HG03159 (cell line): ENCODE measurements around the gene PRKACA.

Source experiments
- ATAC-seq: cut with Tn5 transposase; IDR thresholded peaks from one replicate; pipeline ENCODE4 v1.9.1; 2021; ENCODE audit warnings: mild to moderate bottlenecking, moderate library complexity; ENCODE audit not compliant: unreplicated experiment

Gene PRKACA

DNA sequence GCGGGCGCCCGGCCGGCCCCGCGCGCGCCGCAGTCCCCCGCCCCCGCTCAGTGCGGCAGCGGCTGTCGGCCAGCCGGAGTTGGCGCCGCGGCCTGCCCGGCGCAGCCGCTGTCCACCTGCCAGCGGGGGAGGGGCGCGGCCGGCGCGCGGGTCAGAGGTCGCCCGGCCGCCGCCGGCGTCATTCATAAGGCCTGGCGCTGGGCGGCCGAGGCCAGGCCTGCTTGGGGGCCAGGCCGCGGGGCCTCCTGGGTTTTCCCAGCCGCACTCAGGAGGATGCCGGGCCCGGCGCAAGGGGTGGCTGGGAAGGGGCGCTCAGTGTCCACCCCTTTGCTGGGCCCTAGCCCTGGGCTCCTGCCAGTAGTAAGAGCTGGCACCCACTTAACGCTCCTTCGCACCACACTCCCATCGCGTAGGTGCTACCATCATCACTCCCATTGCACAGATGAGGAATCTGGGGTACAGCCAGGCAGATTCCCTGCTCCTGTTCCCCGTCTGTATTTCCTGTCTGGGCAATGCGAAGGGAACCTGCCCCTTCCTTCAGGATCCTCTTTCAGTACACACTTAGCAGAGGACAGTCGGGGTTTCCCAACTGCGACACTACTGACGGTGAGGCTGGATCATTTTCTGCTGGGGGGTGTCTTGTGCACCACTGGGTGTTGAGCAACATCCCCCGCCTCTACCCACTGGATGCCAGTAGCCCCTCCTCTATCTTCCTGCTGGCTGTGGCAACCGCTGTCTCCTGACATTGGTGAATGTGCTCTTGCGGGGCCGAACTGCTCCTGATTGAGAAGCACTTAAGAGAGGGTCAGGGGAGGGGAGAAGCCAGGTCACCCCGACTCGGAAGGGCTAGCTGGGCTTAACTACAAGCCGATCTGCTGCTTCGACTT is 846 bp upstream of the PRKACA start:
- no peak for ATAC-seq

DNA sequence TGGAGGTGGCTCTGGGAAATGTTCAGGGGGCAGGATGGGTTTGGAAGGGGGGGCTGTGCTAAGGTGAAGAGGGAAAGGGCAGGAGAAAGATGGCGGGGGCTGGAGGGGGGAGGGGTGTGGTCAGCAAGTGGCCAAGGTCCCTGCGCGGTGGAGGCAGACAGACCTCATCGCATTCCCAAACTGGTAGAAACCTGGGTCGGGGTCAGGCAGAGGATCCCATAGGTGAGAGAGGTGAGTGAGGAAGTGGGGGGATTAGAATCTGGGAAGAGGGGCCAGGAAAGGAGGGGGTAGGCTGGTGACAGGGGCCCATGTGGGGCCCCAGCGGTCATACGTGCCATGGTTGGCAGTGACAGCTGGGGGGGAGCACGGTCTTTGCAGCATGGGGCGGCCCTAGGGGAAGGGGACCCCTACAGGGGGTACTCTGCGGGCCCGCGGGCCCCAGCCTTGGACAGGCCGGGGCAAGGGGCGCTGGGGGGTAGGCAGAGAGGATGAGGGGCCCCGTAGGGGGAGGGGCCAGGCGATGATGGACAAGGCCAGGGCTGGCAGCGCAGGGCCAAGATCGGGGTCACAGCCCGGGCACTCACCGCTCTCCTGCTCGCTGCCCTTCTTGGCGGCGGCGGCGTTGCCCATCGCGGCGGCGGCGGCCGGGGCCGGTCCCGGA is 514 bp downstream of the PRKACA start:
- peak; percentile 4 for ATAC-seq

DNA sequence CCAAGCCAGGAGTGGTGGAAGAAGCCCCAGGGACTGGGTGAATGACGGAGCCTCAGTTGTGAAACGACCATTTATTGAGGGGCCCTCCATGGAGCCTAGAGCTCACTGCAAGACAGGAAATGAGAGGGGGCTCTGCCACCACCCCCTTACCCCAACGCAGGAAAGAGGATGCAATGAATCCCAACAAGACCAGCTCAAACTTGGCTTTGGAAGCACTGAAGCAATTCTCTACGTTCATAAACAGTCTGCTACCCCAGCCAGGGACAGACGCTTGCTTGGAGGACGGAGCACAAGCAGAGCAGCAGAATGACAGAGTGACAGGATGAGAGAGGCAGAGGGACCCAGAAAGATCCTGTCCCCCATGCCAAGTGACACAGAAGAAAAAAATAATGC is 1.0 kb downstream of the PRKACA start:
- ATAC-seq, result no peak

DNA sequence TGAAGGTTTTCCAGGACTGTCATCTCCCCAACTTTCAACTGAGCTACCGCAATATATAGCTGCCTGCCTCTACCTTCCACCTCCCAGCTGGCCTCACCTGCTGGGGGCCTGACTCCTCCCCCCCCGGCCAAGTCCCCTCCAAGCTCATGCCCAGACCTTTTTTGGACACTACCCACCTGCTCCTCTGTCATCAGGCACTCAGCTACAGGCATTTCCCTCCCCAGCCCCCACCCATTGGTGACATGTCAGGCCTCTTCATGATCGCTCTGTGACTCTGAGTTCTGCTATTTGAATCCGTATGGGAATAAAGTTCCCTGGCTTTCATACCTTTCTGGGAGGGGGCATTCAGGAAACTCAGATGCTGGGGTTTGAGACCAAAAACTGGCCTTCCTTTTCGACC is 1.8 kb downstream of the PRKACA start:
- no peak for ATAC-seq

DNA sequence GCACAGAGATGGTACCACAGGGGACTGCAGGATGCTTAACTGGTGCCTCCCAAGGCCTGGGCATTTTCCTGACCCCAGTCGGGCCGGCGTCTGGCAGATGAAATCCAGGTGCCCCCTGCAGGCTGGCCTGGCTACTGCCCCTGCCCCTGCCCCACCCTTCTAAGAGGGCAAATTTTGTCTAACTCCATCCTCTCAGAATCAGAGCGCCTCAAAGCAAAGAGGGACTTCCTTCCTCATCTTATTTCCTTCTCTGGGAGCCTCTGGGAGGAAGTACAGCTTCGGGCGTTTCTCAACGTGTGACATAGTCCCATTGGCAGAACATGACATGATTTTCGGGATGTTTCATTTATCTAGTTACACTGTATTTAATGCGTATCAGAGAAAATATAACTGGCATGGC is 2.7 kb downstream of the PRKACA start:
- no peak for ATAC-seq

DNA sequence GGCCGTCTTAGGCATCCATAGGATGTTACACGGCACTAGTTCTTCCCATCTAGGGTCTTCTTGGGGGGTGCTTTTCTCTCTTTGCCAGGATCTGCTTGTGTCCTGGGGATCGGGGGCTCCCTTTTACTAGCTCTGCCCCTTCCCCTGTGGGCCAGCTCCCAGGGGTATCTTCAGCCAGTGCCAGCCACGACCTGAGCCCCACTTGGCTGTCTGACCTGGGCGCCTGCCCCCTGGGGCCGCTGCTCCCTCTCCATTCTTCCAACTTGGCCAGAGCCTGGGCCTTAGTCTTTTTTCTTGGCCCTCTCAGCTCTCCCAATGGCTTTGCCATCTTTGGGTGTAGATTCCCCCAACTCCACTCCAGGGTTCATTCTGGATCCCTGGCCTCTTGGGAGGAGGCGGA is 3.1 kb downstream of the PRKACA start:
- no peak for ATAC-seq

DNA sequence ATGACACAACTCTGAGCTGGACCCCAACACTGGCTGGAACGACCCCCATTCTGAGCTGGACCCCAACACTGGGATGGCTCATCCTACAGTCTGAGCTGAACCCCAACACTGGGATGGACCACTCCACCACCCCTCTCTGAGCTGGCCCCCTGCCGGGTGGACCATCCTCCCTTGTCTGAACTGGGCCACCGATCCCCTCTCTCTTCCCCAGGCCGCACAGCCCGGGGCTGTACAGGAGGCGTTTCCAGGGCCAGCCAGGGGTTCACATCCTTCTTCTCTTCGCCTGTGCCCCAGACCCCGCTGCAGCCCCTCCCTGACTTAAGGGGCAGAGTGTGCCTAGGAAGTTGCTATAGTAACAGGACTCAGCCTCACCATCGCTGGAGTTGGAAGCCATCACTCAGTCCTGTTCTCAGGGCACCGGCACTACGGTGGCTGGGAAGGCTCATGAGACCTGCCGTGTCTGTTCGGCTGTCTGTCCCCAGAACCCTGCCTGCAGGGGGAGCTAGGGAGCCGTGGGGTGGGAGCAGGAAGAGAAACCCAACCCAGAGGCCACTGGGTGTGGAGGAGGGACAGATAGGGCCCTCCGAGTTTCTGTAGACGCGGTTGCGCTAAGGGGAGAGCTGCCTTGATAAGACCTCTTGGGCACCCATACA is 3.7 kb downstream of the PRKACA start:
- no peak for ATAC-seq

DNA sequence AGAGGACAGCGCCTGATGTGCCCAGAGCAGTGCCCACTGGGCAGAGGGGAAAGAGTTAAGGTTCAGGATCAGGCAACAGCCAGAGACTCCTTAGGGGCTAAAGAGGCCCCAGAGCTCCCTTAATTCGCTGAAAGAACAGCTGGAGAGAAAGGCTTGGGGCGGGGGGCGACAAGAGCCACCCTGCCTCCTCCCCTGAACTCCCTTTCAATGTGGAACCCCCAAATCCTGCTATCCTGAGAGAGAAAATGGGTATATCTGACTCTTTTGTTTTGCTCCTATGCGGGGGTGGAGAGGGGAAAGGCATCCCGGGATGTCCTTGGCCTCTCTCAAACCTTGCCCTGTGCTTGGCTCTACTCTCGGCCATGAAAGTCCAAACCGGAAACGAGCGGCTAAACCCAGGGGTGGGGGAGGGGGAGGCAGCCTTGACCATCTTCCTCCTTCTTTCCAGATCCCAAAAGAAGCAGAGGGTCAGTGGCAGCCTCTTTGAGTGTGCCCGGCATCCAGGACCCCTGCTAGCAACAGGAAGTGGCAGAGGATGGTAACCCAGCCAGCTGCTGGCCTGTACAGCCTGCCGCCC is 4.7 kb downstream of the PRKACA start:
- no peak for ATAC-seq

DNA sequence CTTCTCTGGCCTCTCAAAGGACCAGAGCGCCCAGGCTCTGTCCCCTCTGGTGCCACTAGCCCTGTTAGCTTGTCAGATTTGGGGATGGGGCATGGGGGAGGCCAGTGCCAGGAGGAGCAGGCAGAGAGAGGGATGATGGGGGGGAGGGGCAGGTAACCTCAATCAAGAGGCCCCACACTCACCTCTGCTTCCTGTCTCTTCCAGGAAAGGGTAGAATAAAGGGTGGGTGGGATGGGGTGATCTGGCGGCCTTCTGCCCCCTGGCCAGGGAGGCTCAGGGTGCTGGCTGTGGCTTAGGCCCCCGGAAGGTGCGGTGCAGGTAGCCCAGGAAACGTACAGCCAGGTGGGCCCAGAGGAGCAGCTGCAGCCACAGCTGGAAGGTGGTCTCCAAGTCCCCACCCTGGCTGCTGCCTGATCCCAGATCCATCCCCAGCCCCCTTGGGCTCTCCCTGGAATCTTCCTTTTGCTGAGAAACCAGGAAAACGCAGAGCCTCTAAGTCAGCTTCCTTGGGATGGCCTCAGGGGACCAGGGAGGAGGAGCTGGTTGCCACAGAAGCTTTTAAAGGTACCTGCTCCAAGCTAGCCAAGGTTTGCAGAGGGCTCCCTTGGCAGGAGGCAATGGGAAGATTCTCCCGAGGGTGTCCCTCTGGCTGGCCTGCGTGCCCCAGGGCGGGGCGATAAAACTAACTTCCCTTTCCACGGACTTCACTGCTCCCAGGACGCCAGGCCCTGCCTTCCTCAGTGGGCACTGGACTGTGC is 5.3 kb downstream of the PRKACA start:
- ATAC-seq, result no peak

DNA sequence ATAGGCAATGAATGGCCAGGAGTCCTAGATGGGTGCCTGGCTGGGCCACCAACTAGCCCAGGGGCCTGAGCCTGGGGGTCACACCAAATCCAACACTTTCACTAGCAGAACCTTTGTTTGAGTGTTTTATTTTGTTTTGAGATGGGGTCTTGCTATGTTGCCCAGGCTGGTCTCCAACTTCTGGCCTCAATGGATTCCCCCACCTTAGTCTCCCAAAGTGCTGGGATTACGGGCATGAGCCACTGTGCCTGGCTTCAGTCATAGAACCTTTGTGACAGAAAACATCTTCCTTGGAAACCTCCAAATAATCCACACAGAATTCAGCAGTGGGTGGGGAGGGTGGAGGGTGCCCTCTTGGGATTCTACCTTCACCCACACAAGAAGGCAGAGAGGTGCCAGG is 6.1 kb downstream of the PRKACA start:
- no peak for ATAC-seq

DNA sequence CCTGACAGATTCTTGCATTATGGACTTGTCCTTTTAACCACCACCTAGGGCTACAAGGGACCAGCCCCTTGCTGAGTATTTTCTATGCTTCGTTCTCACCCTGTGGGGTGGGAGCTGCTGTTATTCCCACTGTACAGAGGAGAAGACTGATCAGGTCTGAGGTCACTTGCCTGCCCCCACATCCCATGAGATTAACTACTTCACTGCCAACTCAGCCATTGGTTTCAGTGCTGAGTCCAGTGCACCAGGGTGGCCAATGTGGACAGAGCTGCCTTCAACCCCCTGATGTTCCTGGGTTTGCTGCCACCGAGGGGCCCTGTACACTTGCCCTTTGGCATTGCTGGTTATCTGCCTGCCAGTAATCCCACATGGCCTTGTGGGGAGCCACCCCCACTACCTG is 6.9 kb downstream of the PRKACA start:
- no peak for ATAC-seq

DNA sequence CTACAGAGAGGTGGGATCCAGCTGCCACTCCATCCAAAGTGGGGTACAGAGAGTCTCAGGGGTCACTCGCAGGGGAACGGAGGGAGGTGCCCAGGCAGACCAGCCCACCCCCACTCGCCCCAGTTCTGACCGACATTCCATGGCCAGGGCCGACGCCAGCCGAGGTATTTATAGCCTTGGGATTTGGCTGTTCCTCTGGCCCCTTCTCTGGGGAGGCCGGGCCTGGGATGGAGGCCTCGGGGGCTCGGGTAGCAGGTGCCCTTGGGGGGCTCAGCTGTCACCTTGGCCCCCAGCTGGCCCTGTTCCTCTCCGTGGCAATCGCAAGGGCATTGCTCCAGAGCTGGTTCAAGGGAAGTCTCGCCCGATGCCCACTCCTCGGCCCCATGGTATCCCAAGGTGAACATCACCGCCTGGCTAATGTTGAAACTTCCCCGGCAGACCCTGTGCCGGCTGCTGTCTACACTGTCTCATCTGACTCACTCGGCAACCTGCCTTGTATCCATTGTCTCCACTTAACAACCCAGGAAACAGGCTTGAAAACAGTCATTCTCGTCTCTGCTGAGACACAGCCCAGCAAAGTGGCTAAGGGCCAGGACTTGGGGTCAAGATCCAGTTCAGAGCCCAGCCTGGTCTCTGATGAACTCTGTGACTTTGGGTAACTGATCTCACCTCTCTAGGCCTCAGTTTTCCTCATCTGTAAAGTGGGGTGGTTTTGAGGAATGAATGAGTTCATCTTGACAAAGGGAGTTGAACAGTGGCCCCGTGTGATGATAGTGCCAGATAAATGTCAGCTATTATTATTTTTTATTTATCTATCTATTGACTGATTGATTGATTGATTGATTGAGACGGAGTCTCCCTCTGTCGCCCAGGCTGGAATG is 9.7 kb downstream of the PRKACA start:
- ATAC-seq, result no peak

DNA sequence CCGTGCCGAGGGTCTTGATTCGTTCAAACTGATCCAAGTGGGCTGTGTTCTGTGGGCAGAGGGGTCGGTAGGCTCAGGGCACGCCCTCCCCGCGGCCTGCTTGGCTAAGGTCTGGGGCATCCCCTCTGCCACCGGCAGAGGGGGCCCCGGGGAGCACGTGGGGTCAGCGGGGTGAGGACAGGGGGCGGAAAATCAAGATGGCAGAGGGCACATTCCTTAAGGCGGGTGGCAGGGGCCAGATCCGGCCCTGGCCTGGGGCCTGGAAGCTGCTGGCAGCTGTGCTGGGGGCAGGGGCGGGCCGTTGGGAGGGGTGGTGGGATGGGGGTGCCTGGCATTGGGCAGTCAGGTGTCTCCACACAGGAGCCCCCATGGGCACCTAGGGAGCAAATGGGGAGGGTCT is 10.7 kb downstream of the PRKACA start:
- no peak for ATAC-seq

DNA sequence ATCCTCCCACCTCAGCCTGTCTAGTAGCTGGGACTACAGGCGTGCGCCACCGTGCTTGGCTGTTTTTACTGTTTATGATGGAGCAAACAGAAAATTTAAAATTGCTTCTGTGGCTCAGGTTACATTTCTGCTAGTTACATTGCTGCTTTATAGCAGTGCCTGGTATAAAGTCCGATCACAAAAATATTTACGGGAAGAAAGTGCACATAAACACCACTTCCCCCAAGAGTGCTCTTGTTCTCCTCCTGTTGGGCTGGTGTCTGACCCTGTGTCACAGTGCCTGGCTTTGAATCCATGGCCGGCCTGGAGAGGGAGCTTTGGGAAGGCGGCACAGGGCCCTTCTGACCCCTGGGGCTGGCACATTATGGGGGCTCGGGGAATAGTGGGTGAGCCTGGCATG is 11.9 kb downstream of the PRKACA start:
- no peak for ATAC-seq

DNA sequence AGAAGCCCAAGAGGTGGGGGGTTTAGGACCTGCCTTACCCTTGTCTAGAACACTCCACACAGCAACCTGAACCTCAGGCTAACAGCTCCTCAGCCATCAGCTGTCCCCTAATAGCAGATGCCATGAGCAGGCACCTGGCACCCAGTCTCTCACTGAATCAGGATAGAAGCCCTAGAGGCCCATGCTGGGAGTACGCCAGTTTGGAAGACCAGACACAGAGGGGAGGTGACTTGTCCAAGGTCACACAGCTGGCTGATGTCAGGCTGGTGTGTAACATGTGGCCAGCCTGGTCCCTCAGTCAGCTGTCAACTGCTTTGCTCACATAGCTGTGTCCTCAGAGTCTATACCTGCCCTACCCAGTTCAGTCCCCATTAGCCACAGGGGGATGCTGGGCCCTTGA is 14.3 kb downstream of the PRKACA start:
- no peak for ATAC-seq

DNA sequence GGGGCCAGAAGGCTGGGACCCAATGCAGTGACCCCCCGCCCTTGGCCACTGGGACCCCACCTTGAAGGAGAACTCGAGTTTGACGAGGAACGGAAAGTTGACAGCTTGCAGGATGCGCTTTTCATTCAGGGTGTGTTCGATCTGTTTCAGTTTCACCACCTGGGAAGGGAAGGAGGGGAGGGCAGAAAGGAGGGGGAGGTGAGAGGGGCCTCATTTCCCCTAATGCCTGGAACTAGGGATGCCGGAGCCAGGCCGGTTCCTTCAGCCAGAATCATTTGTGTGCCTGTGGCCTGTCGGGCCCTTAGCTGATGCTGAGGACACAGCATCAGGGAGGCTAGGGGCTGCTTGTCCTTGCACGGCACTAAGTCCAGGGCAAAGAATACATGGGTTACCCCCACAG is 14.8 kb downstream of the PRKACA start:
- no peak for ATAC-seq

DNA sequence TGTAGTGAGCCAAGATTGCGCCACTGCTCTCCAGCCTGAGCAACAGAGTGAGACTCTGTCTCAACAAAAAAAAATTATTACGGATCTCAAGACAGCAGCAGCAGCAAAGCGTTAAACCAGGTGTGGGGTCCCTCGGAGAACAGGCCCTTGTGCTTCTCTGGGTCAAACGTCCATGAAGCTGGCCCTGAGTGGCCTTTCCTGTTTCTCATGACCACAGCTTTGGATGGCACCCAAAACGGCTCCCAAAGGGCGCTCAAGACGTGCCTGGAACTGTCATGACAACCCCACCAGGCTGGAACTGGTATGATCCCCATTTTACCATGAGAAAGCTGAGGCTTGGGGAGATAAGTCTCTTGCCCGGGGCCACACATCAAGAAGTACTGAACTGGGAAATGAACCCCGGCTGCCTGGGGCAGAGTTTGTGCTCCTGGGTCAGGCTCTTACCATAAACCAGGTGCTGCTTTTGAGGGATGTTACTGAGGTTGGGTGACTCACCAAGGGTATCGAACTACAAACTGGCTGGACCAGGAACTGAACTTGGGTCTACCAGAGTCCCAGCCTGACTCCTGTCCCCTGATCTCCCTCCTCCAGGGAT is 15.4 kb downstream of the PRKACA start:
- ATAC-seq, result no peak

DNA sequence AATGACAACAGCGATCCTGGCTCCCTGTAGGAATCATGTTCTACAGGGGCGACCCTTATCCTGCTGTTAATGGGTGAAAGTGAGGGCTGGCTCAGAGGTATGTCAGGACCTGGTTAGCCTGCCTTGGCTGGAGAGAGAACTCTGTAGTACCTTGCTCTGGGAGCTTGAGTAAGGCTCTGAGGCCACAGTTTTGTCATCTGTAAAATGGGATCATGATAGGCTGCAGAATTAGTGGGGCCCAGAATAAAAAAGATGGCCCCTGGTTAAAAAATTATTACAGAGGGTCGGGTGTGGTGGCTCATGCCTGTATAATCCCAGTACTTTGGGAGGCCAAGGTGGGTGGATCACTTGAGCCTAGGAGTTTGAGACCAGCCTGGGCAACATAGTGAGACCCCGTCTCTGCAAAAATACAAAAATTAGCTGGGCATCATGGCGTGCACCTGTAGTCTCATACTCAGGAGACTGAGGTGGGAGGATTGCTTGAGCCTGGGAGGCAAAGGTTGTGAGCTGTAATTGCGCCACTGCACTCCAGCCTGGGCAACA is 16.5 kb downstream of the PRKACA start:
- no peak for ATAC-seq

DNA sequence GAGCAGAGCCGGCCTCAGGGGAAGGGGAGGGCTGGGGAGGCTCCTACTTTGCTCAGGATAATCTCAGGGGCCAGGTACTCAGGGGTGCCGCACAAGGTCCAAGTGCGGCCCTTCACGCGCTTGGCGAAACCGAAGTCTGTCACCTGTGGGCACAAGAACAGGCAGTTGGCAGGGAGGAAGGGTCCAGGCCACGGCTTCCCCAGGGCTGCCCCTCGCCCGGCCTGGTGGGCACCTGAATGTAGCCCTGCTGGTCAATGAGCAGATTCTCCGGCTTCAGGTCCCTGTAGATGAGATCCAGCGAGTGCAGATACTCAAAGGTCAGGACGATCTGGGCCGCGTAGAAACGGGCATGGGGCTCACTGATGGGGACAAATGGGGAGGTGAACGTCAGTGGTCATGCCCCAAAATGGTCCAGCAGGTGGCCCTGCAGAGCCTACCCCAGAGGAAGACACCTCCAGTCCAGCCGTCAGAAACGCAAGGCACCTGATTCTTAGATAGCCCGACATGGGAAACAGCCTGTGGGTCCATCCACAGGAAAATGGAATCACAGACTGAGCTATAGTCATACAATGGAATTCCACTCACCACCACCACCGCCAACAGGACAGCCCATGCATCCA is 19.9 kb downstream of the PRKACA start:
- no peak for ATAC-seq
